Tongue (tissue), 2 donors: ENCODE results near the gene MTHFR. TPM values are rescaled to one million over a fixed set of nuclear protein-coding genes. Genes with fewer than 3 reads are reported as not detected.
"Not testable (repeated sequence)": the region's sequence is repeated elsewhere in the genome, so short reads cannot be mapped to it uniquely, and the experiment has no call there.

Experiments used
- DNase-seq: peaks from one replicate; pipeline ENCODE4 v3.0.0-alpha.2; 2015
- total RNA-seq: library from RNA; depleted of rRNA; stranded (reverse); fragments of >200 nt; gene quantifications from one replicate; pipeline ENCODE4 v1.2.3, GENCODE V29; 2014

Gene MTHFR
- total RNA-seq, 1 donor from 2014 or later, result 54.4 TPM

GRCh38 chr1:11833497-11833896 lies 27.7 kb upstream of the MTHFR start:
- DNase-seq, result no peak

- no peak for DNase-seq
Observed at GRCh38 chr1:11831945-11832725, 26.4 kb upstream of the MTHFR start.

DNA sequence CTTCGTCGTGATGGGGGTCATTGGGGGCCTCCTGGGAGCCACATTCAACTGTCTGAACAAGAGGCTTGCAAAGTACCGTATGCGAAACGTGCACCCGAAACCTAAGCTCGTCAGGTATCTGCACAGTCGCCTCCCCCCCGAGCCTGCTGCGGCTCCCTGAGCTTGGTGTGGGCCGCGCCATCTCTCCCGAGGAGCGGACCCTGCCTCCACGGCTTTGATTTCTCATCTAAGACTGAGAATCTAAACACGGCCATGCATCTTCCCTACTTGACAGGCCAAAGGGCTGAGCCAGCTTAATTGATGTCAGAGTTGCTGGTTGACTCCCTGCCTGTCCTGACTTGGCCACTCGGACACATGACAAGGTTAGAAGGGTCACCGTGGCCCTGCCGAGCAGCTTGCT lies 22.7 kb upstream of the MTHFR start:
- DNase-seq, result no peak

DNA sequence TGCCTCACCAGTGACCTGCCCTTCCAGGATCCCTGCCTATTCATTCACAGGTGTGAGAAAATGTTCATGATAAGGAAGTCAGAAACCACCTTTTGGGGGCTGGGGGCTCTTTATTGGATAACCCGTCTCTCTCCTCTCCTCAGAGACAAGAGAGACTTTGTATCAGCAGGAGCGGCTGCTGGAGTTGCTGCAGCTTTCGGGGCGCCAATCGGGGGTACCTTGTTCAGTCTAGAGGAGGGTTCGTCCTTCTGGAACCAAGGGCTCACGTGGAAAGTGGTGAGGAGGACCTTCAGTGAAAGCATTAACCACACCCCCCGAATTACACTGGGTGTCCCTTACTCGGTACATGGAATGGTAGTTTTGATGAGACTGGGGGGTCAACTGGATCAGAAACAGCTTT lies 21.2 kb upstream of the MTHFR start:
- no peak for DNase-seq

DNA sequence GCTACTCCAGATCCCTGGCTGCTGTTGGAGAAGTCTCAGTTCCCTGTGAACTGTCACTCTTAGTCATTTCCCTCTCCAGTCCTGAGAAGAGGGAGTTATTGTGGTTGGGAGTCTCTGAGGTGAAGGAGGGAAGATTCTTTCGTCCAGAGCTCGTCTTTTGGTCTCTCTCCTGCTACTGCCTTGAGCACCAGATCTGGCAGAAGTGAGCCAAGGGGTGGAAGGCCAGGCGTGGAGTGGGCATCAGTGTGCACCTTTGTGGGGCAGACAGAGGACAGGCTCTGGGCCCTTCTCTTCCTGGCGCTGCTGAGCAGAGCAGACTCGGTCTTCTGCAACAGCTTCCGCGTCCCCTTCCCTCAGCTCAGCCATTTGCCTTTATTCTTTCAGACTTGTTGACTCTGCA lies 19.4 kb upstream of the MTHFR start:
- DNase-seq, result no peak

- no peak for DNase-seq
Observed at GRCh38 chr1:11823366-11824137, 17.8 kb upstream of the MTHFR start.

- no peak for DNase-seq
Observed at GRCh38 chr1:11822091-11822490, 16.3 kb upstream of the MTHFR start.

GRCh38 chr1:11817192-11817591 lies 11.4 kb upstream of the MTHFR start:
- no peak for DNase-seq

DNA sequence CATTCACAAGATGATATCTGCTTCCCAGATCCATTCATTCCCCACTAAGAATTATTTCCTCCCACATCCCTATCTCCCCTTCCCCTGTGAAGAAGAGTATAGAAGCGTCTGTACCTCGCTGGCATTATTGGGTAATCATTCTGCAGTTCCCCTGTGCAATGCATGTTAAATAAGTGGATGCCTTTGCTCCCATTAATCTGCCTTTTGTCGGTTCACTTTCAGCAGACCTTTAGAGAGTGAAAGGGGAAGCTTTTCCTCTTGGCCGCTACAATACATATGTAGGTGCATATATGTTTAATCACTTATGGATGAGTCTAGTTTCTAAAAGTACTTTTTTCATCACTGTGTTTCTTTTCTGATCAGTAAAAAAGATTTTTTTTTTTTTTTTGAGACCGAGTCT lies 7.3 kb upstream of the MTHFR start:
- no peak for DNase-seq

GRCh38 chr1:11807133-11807532 lies 1.4 kb upstream of the MTHFR start:
- no peak for DNase-seq

DNA sequence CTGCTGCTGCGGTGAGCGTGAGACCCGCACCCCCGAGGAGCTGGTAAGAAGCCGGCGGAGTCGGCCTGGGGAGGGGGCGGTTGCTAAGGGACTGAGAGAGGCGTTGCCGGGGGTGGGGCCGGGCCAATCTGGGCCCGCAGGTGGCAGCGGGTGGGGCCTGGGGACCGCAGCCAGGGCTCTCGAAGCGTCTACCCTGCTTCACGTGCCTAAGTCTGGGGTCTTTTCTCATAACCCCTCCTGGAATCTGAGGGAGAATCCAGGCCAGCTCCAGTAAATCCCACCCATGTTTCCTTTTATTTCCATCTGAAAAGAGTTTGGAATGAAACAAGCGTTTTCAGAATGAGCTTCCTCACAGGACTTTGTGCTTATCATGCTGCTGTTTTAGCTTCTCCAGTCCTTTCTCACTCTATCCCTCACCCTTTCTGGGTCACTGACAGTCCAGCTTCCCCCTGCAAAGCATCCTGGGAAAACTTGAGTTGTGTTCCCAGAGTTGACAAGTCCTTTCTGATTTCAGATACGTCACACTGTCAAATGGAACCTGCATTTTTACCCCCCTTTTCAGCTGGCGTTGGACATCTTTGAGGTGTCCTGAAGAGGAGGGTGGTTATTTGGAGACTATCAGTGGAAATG lies 658 bp upstream of the MTHFR start:
- no peak for DNase-seq

DNA sequence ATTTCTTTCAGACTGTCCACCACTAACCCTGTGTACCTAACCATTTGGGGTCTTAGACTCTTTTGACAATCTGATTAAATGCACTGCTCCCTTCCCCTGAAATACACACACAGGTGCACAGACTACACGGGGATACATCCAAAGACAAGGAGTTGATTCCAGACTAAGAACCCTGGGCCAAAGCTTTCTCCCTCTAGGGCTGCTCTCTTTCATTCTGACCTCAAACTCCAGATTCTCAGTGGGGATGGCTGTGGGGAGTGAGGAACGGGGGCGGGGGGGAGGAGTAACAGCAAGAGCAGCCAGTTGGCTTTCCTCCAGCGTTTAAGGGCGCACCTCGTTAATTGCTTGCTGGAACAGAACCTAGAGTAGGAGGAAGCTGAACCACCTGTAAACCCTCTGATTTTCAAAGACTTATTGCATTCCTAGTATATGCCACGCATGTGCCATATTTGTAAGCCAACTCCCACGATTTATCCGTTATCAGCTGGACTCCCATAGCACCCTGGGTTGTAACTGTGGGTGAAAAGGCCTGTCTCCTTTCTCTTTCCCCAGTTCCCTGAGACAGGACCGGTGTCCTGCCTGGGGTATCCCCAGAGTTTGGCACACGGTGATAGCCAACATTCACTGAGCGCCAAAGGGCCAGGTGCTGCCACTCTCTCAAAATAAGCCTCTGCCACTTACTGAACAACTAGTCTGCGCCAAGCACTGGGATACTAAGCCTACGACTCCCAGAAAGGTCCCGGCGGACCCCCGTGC lies 920 bp downstream of the MTHFR start:
- peak; percentile 68 for DNase-seq

DNA sequence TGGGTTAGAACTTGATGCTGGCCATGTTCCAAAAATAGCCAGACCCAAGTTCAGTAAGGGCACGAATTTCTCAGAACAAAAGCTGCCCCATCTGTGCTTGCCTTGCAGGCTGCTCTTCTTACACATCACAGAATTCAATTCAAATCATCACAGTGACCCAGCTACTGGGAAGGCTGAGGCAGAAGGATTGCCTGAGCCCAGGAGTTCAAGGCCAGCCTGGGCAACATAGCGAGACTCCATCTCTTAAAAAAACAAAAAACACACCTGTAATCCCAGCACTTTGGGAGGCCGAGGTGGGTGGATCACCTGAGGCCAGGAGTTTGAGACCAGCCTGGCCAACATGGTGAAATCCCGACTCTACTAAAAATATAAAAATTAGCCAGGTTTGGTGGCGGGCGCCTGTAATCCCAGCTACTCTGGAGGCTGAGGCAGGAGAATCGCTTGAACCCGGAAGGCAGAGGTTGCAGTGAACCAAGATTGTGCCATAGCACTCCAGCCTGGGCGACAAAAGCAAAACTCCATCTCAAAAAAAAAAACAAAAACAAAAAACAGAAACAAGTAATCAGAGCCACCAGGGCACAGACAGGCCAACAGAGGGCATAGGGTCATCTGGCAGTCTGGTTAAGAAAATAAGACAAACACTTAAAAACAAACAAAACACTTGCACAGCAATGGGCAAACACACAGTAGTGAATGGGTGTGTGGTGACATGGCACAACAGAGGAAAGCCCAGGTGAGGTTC lies 1.7 kb downstream of the MTHFR start:
- not testable (repeated sequence) for DNase-seq

DNA sequence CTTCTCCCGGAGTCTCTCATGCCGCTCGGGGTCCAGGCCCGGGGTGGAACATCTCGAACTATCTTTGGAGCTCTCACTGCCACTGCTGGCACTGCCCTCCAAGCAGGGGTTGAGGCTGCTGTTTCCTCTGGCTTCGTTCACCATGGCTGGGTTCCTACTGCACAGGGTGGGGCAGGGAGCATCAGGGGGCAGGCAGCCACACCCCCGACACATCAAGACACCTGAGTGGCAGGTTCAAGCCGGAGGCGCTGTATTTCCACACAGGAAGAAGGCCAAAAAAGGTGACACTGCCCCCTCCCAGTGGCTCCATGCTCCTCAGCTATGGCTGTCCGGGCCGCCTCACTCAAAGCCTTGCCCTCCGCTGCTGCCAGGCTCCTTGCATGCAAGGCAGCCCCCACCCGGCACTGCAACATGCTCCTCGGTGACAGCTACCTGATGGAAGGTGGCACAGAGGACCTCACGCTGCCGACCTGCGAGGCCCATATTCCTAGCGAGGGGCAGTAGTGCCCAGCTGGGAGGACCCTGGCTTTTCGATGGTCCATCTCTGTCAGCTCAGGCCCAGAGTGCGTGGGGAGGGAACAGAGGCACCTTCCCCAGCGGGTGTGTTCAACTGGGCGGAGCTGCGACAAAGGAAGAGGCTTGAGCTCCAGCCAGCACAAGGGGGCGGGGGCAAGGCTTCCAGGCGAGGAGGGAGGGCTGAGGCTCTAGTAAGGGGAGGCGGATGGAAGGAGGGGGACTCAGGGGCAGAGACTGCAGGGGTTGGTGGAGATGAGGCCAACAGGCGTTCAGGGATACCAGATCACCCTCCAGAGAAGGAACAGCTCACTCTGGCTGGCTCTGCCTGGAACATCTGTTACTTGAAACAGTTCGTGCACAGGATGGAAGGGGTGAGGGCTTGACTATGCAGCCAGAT lies 2.5 kb downstream of the MTHFR start:
- DNase-seq, result peak; percentile 98

GRCh38 chr1:11802616-11802972 lies 3.2 kb downstream of the MTHFR start:
- peak; percentile 37 for DNase-seq

DNA sequence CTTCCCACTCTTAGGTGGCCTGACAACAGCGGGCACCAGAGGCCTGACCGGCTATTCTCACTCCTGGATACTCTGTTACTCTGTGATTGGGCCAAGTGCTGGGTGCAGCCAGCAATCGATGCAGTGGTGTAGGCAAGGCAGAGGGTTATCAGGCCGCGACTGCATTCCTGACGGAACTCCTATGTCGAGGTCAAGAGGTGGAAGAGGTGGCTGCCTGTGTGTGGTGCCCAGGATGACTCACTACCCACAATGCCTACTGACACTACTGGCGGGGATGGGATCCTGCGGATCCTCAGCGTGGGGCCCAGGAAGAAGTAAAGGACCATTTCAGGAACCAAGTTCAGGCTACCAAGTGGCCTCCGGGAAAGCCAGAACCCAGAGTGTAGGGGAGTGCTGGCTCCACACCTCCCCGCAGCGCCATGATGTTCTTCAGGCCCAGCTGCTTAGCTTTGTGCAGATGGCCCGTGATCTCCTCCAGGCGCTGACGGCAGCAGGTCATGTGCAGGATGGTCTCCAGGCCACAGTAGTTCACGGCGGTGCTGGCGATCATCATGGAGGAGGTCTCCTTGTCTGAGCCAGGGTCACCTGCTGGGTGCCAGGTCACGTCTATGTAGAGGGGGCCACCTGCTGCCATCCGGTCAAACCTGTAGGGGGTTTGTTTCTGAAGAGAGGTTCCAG lies 4.9 kb downstream of the MTHFR start:
- DNase-seq, result no peak

GRCh38 chr1:11800391-11800755 lies 5.4 kb downstream of the MTHFR start:
- DNase-seq, result no peak

DNA sequence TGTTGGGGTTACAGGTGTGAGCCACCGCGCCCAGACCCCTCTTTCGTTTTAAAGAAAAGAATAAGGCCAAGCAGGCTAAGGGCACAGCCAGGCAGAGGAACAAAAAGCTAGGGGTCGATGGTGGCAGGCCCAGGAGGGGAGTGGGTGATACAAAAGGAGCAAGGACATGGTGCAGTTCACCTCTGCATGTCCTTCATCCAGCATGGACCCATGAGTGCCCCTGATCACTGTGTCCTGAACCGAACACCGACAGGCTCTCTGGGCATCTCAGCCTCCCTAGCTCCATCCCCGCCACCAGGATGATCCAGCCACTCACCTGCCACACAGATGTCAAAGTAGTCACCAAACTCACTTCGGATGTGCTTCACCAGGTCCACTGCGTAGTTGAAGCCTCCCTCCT lies 5.9 kb downstream of the MTHFR start:
- DNase-seq, result no peak

DNA sequence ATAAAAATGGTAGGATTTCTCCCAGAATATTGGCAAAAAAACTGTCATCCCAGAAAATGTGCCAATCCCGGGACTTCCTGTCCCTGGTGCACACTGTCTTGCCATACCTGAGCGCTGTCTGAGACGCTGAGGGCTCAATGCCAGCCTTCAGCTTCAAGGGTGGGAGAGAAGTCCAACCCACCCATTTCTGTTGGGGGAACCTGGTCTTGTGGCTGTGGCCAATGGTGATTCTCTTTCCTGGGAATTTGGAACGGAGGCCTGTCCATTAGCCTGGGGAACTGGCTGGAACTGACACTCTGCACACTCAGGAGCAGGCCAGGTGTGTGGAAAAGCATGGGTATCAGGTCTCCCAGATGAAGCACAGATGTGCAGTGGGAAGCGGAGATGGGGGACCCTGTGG lies 6.7 kb downstream of the MTHFR start:
- no peak for DNase-seq

- DNase-seq, result no peak
Observed at GRCh38 chr1:11797525-11798216, 8.1 kb downstream of the MTHFR start.
